Measurements from ENCODE around the gene UST.
"Not testable (repeated sequence)": the region's sequence is repeated elsewhere in the genome, so short reads cannot be mapped to it uniquely, and the experiment has no call there.

The UST gene

DNA sequence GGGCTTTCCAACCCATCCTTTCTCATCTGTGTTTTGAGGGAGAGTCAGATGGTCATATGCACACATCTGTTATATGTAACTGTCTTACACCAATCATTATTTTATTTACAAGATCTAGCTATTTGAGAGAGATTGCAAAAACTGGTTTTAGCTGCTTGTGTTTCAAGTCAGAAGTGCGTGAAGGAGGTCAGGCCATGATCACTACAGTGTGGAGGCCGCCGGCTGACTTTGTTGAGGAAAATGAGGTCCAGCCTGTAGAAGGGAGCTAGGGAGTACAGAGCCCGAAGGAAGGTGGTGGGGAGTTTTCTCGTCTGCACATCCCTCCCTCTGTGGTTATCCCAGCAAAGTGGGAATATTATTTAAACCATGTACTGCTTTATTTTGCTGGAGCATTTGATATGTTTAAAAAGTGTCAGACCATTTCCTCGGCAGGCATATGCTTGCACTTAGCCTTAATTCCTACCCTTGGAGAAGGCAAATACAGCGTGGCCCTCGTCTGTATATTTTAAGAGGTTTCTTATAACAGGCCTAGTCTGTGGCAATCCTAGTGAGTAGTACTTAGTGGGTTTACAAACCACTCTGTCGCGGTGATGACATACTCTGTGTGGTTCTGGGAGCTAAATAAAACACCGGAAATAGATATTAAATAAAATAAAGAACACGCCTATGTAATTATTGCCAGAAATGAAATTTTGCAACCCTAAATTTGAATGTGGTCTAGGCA is 95.6 kb downstream of the UST start:
- DNase-seq = no peak

DNA sequence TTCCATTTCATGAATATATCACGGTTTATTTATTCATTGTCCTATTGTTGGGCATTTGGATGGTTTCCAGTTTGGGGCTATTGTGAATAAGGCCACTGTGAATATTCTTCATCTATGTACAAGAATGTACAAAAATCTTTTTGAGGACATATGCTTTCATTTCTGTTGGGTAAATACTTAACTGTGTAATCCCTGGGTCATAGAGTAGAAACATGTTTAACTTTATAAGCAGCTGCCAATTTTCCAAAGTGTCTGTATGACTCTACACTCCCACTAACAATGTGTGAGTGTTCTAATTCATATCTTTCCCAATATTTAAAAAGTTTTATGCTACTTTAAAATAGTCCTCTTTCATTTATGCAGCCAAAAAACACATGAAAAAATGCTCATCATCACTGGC is 98.6 kb downstream of the UST start:
- DNase-seq = no peak

DNA sequence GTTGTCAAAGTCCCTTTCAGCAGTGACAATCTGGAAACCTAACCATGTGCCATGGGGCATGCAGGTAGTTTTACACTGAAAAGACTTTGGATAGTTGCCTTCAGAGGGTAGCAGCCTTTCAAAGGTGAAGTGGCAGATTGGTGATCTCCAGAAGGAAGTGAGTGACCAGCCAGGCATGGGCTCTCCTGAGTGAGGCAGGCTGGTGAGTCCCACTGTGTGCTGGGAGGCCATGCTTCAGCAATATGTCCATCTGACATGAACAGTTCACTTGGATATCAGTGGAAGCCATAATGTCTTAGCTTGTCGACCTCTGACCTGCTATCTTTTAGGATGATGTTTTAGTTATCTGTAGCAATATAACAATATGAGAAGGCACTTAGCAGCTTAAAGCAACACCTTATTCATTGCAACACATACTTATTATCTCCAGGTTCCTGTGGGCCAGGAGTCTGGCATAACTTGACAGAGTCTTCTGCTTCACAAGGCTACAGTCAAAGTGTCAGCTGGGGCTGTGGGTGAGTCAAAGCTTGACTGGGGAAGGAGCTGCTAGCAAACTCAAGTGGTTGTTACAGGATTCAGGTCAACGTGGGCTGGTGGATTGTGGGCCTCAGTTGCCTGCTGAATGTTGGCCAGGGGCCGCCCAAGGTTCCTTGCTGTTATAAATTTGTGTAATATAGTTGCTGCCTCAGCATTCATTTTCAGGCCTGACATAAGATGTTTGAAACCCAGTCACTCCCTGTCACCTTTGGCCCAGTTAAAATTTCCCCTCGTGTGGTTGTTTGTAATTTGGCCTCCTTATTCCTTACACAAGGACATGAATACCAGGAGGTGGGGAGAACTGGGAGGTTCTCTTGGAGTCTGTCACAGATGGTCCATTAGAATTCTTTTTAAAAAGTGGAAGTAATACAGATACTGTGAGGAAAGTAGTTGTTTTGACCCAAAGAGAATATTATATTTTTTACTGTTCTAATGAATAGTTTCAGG is 100.2 kb downstream of the UST start:
- no peak for DNase-seq

DNA sequence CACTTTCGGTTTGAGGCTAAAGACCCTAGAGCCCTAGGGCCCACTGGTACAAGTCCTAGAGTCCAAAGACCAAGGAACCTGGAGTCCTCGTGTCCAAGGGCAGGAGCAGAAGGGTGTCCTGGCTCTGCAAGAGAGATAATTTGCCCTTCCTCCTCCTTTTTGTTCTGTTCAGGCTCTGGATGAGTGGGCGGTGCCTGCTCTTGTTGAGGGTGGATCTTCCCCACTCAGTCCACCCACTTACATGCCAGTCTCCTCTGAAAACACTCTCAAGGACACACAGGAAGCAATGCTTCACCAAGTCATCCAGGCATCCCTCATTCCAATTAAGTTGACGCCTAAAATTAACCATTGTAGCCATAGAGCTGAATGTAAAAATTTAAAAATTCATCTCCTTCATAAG is 102.1 kb downstream of the UST start:
- no peak for DNase-seq

DNA sequence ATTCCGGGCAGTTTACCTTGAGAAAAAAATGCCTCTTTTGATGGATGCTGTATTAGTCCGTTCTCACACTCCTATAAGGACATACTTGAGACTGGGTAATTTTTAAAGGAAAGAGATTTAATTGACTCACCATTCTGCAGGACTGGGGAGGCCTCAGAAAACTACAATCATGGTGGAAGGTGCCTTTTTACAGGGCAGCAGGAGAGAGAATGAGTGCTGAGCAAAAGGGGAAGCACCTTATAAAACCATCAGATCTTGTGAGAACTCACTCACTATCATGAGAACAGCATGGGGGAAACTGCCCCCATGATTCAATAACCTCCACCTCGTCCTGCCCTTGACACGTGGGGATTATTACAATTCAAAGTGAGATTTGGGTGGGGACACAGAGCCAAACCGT is 102.6 kb downstream of the UST start:
- DNase-seq = not testable (repeated sequence)

DNA sequence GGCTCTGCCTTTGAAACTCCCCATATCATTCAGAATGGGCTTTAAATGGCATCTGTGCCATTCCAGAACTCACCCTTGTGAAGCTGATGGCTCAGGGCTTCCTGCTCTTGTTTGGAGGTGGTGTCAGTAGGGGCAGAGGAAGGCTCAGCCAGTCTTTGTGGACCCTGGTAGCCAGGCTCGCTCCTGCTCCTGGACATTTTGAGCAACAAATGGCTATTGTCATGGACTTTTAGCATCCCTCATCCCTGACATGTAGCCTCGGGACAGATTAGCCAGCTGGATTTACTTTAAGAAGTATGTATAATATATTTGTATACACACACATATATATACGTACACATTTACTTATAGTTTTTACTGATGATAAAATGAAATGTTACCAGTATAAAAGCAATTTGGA is 104.1 kb downstream of the UST start:
- DNase-seq = no peak

DNA sequence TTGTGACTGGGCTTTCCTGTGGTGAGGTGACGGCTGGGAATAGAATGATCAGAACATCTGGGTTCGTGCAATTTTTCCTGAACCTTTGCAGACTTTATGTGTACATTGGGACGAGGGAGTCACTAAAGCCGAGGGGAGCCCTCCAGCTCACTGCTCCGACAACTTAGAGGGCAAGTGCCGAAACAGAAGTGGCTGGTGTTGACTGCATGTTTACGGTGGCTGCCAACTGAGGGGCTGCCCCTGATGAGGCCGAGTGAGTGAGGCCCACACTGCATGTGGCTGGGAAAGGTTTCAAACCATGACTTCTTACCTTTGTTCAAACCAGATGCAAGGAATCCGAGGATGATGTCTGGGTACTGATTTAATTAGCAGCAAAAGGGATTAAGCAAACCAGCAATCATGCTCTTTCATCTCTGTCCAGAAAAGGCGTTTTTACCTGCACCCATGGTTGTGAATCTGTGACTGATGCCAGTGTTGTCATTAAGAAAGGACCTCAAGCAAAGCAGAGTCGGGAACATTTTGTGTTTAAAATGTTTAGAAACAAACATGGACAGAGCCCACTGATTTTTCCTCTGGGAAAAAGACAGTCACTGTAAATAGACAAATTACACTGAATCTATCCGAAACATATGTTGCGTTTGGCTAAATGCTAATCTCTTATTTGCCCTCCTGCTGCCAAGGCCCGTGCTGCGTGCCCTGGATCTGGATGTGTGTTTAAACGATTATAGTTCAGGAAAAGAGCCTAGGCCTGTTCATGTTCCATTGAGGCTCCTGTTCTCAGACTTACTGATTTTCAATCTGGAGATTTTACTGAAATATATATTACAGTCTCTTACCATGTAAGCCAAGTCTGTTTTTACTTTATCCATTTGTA is 105.1 kb downstream of the UST start:
- DNase-seq = peak; percentile 23

DNA sequence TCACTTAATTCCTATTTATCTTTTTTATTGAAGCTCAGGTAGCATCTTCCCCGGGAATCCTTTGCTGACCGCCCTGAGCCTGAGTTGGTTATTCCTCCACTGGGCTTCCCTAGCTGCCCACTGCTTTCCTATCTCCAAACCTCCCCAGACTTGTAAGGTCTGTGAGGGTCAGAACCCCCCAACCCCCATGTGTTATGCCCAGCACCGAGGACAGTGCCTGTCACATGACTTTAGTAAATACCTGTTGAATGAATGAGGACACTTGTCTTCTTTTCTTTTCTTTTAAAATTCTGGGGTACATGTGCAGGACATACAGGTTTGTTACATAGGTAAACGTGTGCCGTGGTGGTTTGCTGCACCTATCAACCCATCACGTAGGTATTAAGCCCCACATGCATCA is 105.9 kb downstream of the UST start:
- no peak for DNase-seq

DNA sequence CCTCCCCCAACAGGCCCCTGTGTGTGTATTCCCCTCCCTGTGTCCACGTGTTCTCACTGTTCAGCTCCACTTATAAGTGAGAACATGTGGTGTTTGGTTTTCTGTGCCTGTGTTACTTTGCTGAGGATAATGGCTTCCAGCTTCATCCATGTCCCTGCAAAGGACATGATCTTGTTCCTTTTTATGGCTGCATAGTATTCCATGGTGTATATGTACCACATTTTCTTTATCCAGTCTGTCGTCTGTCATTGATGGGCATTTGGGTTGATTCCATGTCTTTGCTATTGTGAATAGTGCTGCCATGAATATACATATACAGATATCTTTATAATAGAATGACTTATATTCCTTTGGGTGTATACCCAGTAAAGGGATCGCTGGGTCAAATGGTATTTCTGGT is 106.3 kb downstream of the UST start:
- not testable (repeated sequence) for DNase-seq

DNA sequence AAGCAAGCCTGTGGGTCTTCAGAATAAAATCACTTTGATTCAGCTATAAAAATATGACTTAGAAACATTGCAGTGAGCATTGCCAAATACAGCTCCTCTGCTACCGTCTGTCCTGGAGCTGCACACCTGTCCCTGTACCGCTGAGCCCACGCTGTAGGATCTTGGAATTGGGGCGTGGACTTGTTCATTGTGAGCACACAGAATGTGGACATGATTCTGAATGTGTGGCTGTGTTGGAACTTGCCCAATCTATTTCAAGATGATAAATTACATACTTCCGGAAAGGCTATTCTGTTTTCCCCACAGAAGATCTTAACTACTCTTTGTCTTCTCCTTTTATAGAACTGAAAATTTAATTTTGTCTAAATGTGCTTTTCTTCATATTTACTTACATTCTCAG is 107.3 kb downstream of the UST start:
- DNase-seq = peak; percentile 29

DNA sequence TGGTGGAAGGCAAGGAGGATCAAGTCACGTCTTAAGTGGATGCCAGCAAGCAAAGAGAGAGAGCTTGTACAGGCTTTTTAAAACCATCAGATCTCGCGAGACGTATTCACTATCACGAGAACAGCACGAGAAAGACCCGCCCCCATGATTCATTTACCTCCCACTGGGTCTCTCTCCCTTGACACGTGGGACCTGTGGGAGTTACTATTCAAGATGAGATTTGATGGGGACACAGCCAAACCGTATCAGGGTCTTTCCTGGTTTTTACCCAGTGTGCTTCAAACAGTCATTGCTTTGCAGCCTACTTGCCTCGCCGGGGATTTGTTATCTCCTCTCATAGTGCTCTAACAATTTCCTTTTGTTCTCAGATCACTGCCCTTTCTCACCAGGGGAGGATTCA is 108.2 kb downstream of the UST start:
- no peak for DNase-seq

DNA sequence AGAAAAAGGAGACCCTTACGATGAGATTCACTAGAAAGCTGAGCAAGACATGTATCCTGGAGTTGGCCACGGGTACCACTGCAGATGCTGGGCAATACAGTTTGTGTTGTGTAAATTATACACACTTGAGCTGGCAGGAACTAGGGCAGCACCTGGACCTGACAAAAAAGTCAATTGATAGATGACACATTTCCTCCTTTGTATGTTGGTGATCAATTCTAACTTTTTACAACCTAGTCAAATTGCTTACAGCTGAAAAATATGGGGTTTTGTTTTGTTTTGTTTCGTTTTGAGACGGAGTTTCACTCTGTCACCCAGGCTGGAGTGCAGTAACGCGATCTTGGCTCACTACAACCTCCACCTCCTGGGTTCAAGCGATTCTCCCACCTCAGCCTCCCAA is 108.9 kb downstream of the UST start:
- no peak for DNase-seq

DNA sequence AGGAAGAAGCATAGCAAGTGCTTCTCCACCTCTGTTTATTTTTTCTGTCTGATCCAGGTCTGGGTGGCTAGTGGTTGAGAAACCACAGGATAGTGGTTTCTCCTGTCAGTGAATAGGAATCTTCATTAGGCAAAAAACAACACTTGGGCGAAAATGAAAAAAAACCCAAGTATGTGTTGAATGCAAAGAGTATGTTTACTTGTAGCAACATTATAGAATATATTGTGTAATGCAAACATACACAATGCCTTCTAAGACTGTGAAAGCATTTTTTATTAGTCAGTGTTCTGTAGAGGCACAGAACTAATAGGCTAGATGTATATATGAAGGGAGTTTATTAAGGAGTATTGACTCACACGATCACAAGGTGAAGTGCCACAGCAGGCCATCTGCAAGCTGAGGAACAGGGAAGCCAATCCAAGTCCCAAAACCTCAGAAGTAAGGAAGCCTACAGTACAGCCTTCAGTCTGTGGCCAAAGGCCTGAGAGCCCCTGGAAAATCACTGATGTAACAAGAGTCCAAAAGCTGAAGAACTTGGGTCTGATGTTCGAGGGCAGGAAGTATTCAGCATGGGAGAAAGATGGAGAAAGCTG is 111.1 kb downstream of the UST start:
- DNase-seq = no peak

DNA sequence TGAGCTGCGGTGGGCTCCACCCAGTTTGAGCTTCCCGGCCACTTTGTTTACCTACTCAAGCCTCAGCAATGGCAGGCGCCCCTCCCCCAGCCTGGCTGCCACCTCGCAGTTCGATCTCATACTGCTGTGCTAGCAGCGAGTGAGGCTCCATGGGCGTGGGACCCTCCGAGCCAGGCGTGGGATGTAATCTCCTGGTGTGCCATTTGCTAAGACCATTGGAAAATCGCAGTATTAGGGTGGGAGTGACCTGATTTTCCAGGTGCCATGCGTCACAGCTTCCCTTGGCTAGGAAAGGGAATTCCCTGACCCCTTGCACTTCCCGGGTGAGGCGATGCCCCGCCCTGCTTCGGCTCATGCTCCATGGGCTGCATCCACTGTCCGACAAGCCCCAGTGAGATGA is 117.3 kb downstream of the UST start:
- not testable (repeated sequence) for DNase-seq

DNA sequence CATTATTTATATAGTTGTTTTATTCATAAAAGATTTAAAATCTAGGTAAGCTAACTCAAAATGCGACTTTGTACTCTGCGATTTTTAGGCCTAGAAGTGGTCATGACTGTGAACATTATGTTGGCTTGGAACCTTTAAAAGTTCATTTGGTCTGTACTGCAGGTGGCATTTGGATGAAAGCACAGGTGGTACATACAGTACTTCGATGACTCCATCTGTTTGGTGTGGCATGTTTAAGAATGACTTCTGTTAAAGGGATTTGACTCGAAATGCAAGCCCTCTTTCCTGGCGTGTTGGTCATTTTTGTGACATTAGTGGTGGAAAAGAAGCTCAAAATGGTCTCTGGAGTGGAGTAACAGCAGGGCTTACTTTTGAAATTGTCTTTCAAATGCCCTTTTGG is 118.1 kb downstream of the UST start:
- DNase-seq = no peak

DNA sequence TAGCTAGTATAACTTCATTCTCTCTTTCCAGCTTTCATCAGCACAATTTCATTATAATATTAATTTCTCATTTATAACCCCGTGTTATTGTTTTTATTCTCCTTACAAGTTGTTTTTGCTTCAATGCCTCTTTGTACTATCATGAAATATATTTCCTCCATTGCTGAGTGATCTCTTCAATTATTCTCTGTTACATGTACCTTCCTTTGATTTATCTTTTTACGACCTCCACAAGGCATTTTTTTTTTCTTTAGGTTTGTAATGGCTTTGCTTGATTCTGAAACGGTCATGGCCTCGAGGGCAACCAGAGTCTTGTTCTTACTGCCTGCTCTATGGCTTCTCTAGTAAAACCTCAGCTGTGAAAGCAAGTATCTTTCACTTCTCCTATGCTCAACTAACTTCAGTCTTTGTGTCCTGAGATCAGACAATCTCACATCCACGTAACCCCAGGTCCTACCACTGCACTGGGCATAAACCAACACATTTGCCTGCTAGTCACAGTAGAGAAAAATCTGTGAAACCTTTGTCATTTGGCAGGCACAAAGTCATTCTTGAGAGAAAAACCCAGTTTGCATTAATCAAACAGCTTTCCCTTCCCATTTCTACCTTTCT is 119.9 kb downstream of the UST start:
- no peak for DNase-seq

DNA sequence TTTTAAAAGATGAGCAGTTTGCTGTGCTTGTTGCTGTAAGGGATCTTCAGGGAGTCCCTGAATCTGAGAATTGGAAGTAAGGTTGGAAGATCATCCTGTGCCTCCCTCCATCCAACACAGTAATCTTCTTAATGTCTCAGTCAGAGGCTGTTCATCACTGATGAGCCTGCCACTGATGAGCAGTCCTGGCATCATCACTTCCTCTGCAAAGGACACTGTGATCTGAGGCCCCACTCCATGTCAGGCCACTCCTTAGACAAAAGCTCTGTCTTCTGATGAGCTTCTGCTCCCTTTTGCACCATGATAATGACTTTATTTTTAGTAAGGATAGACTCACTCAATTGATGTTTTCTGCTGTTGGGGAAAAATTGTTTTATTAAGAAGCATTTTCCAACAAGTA is 121.0 kb downstream of the UST start:
- DNase-seq = no peak

DNA sequence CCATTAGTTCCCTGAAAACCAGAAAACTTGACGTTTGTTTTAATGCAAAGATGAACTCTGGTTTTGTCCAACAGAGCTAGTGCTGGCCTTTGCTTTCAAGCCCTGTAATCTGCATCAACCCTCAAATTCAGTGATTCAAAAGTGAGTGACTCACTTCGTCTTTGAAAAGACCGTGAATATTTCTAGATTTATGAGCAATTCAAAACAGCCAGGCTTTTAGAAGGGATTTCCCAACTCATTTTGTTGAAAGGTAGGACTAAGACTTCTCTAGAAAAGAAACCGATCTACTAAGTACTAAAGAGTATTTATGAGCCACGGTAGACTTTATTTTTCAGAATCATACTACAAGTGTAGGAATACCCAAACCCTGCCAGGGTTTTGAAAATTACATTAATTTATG is 121.5 kb downstream of the UST start:
- no peak for DNase-seq

DNA sequence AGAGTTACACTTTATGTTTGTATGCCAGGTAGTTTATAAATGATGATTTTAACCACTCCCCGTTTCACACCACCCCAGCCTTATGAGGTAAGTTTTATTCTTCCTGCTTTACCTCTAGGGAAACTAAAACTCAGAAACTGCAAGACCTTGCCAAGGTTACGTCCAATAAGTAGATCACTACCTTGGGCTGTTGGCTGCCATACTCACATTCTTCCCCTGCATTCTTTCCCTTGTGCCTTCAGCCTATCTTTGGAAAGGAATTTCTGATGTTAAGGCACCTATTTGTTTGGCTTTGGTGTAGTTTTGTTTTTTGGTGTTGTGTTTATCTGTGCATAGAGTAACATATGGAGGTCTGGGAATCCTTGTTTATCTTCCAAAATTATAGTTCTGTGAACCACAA is 122.1 kb downstream of the UST start:
- no peak for DNase-seq

DNA sequence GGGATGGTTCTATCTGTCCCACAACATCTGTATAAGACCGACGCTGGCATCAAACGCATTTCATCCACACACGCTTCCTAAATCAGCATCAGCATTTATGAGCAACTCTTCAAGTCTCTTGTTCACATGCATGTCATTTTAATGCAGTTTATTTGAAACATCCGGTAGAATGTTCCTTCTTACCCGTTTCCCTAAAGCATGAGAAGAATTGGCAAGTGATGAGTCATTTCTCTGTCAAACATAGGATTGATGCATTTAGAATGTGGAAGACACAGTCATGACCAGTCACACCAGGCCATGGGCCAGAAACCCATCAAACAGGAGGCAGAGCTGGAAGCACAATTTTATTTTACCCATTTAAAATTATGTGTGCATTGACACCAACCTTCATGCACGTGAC is 122.8 kb downstream of the UST start:
- no peak for DNase-seq

DNA sequence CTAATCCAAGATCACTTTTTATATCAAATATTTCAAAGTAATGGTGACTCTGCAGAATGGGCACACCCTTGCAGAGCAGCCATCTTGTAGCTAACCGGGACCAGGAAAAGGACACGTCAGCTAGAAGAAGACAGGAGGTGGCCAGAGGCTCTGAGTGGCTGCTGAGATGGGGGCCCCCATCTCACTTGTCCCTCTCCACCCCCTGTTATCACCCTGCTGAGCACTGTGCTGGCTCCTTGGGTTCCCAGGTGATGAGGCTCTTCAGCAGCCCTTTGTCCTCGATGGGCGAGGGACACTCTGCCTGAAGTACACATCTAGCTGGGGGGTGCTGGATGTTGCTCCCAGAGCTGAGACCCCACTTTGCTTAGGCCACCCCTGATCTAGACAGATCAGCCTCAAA is 126.3 kb downstream of the UST start:
- DNase-seq = no peak

DNA sequence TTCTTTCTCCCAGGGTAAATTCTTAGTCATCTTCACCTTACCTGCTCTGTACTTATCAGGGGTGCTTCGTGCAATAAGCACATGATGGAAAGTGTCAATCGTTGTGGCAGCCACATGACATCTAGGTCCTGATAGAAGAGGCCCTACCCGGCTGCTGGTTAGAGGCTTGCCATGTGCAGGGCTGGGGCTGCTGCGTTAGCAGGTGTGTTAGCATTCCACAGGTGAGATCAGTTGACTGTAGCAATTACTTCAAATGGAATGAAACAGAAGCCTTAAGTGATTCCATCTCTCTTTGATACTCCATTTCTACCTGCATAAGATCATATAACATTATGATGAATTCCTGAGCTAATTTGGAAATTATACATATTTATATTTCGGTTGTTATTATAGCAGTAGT is 127.0 kb downstream of the UST start:
- no peak for DNase-seq

Measured in COR-L47 (cell line).